Non-pigmented ciliary epithelial cell (primary cell): ENCODE measurements around the gene TMEM30B.
A peak's percentile ranks its signal among the peaks of the same experiment; 100 is the strongest.
"Not testable (repeated sequence)": the region's sequence is repeated elsewhere in the genome, so short reads cannot be mapped to it uniquely, and the experiment has no call there.

Experiments used
- DNase-seq: peaks from one replicate; pipeline ENCODE4 v3.0.0-alpha.2; 2010; ENCODE audit warnings: low read depth

TMEM30B gene

GRCh38 chr14:61266436-61266835 lies 14.7 kb downstream of the TMEM30B start:
- no peak for DNase-seq

DNA sequence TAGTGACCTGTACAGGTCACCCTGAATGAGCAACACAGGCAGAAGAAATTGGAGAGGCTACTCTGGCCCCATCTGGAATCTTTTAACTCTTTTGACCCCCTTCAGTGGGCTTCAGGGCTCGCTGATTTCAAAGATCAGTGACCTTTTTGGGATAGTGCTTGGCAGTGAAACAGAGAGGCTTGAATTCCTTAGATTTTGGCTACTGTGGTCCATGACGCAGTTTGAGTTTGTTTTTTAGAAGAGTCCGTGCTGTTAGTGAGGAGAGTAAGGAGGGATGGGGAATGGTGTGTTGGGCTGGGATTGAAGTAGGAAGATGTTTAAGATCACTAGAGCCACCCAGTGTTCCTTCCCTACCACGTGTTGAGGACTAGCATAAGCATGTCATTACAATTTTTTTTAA lies 16.5 kb downstream of the TMEM30B start:
- no peak for DNase-seq

- no peak for DNase-seq
These were observed 17.0 kb downstream of the TMEM30B start for GRCh38 chr14:61264010-61264571.

GRCh38 chr14:61262082-61262481 lies 19.1 kb downstream of the TMEM30B start:
- DNase-seq: no peak

- DNase-seq: peak; percentile 49
These were observed 20.0 kb downstream of the TMEM30B start for GRCh38 chr14:61260939-61261776.

DNA sequence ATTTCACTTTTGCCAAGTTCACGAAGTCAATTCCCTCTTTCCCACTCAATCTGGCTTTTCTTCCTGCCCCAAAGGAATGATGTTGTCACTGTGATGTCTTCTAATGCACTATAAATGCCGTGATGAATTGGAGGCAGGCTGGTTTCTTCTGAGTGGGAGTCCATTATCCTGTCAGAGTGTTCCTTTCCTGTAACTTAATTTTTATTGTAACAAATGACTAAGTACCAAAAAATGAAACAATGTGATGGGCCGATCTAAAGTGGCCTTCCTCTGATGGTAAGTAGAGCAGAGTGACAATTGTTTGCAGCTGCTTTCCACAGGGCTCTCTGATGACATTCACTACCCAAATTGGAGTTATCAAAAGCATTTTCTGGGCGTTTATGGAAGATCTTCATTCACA lies 22.2 kb downstream of the TMEM30B start:
- DNase-seq: no peak

DNA sequence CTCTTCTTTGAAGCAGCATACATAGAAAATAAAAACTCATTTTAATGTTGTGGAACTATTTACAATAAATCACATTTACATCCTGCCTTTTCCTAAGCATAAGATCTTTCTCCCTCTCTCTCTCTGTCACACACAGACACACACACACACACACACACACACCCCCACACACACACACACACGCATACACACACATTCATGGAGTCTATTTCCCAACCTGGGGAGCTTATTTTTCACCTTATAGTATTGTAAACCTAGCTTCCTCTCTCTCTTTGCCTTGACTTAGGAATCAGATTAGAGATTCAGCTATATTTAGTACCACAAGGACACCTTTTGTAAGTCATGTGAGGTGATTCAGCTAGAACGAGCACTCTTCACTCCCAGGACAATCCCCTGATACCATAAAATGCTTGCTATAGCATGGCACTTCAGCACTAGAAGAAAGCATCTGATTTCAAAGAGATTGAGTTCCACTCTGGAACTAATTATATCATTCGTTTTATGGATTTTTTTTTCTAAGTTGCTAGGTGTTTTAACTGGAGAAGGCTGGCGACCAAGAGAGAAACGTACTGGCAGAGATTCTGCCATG lies 23.6 kb downstream of the TMEM30B start:
- no peak for DNase-seq

GRCh38 chr14:61256826-61257468 lies 24.2 kb downstream of the TMEM30B start:
- DNase-seq: no peak

DNA sequence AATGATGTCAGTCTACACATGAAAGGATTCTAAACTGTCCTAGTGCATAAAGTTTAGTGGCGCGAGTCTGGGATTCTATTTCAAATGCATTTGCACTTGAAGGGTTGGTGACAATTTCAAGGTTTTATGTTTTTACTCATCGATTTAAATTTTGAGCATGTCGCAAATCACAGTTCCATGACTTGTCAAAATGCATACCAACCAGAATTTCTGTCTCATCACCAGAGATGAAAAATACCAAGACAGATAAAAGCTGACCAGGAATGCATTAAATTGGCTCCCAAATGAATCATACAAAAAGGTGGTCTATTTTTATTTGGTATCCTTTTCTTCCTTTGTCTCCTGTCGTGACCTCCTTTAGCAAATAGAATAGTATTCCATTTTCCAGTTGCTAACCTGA lies 25.2 kb downstream of the TMEM30B start:
- no peak for DNase-seq

DNA sequence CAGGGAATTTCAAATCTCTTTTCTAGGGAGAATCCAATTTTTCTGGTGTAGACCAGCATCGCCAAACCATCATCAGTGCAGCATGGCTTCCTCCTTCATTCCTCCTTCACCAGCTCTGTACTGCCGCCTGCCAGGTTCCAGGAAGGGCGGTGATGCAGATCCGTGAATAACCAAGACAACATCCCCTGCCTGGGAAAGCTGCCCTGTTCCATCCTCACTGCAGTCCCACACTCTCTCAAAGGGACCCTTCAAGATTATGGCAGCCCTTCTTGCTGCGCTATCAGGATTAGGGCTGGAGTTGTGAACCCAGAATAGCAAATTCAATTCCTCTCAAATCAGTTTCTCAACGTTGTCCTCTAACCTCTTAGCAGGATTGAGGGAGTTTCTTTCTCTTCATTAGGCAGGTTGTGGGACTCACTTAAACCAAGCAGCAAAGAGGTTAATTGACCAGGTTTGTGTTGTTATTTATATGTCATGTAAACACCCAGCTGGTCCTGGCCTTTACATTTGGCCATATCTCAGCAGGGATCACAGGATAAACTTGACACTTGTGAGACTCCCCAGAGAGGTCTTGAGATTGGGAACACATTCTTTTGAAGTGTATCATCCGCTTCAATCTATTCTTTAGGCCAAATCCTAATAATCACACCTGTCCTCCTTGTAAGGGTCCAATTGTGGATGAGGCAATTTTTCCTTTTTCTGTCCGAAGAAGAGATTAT lies 26.2 kb downstream of the TMEM30B start:
- DNase-seq: no peak

GRCh38 chr14:61253064-61253738 lies 27.9 kb downstream of the TMEM30B start:
- DNase-seq: no peak

DNA sequence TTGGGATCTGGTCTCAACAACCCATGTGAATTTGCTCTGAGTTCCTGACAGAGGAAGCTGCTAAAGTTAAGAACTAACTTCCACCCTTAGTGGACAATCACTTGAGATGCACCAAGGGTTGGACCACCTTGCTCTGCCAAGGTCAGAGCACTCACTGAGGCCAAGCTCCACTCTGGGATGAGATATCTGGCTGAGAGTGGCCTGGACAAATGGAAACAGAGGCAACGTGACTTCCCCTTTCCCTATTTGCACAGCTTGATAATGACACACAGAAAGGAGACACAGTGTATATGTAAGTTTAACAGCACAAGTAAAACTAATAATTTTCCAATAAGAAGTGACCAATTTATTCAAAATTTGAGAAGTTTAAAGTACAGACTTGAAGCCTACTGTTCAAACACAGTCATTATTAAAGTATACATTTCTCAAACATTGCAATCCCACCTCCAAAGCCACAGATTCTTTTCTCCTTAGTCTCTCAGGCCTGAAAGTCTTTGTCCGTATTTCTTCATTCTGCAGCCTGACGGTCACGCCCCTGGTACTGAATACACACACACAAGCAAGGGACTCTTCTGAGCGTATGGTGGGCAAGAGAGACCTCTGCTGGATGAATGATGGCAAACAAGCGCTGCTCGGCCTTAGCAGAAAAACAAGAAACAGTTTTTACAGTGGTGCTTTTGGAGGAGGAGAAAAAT lies 28.6 kb downstream of the TMEM30B start:
- peak; percentile 97 for DNase-seq

DNA sequence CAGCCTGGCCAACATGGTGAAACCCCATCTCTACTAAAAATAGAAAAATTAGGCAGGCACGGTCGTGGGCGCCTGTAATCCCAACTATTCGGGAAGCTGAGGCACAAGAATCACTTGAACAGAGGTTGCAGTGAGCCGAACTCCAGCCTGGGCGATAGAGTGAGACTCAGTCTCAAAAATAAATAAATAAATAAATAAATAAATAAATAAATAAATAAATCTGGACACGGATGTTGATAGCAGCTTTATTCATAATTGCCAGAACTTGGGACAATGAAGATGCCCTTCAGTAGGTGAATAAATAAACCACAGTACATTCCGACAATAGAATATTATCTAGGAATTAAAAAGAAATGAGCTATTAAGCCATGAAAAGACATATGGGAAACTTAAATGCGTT lies 31.1 kb downstream of the TMEM30B start:
- DNase-seq: no peak

DNA sequence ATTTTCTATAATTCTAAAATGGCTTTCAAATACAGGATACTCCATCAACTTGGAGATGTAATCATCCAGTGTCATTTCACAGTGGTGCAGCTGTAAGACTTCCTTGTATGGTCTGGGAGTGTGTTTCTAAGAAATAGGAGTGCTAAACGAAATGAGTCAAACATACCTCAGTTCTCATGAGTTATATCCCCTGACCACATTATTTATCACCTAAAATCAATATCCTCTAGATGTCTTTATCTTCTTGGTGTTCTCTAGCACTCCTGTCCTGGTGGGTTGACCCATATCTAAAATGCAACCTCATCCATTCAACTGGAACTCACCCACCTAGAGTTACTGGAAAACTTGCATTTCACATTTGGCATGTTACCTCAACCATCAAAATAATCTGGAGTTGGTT lies 33.2 kb downstream of the TMEM30B start:
- peak; percentile 64 for DNase-seq

- no peak for DNase-seq
These were observed 34.4 kb downstream of the TMEM30B start for GRCh38 chr14:61246721-61247120.

DNA sequence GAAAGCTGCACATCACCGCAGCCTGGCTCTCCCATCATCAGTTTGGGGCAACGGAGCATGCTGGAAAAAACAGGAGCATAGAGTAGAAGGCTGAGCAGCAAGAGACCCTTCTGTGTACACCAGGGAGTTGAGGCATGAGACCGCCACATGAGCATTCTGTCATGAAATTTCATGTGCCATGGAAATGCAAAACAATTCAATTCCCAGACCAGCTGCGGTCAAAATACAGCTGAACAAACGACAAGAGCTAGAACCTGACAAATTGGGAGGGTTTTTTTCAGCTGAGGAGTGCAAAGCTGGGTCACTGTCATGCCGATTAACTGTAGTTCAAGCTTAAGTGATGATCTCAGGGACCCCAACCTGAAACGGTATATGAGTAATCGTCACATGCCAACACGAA lies 37.1 kb downstream of the TMEM30B start:
- DNase-seq: no peak

DNA sequence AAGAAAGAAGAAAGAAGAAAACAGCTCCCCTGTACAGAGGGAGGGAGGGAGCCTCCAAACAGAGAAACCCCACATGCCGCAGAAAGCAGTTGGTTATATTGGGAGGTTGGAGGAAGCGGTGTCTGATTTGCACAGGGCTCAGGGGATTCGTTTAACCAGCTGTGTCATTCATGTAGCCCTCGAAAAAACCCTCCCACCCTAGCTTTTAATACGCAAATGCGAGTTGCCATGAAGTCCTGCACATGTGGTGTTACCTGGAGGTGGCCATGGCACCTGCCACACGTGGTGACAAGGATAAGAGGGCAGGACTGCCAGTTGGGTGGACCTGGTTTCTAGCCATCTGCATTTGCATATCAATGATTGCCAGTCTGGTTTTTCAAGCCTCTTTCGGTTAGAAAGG lies 40.9 kb downstream of the TMEM30B start:
- no peak for DNase-seq

DNA sequence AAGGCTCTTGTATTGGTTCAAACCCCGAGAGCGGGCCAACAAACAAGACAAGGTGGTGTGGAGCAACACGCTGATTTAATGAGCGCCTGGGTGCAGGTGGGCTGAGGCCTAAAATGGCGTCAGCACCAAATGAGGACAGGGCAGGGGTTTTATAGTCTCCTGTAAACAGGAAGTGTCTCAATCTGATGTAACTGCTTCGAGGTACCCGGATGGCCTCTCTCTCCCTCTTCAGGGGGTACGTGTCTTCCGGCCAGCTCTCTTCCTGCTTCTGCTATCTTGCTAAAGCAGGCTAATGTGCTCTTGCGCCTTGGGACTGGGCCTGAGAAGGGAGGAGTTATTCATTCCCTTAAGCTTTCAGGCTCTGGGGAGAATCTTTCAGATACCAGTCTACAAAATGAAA lies 41.9 kb downstream of the TMEM30B start:
- DNase-seq: not testable (repeated sequence)

- no peak for DNase-seq
These were observed 42.4 kb downstream of the TMEM30B start for GRCh38 chr14:61238611-61239245.

GRCh38 chr14:61234215-61234916 lies 46.8 kb downstream of the TMEM30B start:
- DNase-seq: no peak
